SIG-M5 (cell line): ENCODE measurements around the gene CNTN4.
"Not testable (repeated sequence)": the region's sequence is repeated elsewhere in the genome, so short reads cannot be mapped to it uniquely, and the experiment has no call there.

Experiments used
- DNase-seq: peaks from one replicate; lab custom pipeline; 2025; lab: John Stamatoyannopoulos, UW

The CNTN4 gene

DNA sequence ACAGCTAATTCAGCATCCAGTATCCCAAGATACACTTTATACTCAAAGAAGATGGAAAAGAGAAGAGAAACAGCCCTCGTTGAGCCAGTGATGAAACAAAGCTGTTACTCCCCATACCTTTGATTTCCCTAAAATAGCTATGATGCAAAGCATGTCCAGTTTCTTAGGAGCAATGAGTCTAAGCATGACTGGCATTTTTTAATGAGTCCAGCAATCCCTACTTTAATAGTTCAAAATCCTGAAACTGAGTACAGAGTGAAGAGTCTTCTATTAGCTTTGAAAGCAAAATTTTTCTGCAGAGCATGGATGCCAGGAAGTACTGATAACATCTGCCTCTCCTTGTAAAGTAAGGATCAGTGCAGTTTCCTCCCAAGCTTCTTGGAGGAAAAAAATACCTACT lies 708.8 kb downstream of the CNTN4 start:
- DNase-seq: no peak

DNA sequence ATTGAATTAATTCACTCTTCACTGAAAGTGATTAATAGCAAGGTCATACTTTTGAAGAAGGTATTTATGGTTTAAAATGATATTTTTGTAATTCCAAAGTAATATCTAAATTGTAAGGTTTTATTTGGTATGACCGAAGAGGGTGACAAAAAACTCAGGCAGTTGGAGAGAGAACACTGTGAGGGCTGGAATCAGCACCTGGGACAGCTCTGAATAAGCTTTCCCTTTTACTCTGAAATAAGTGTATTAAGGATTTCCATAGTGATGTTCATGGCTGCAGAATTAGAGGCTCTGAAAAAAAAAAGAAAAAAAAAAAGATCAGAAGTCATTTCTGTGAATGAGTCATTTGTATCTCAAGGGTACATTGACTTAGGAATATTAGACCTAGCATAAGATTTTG lies 712.1 kb downstream of the CNTN4 start:
- DNase-seq: no peak

DNA sequence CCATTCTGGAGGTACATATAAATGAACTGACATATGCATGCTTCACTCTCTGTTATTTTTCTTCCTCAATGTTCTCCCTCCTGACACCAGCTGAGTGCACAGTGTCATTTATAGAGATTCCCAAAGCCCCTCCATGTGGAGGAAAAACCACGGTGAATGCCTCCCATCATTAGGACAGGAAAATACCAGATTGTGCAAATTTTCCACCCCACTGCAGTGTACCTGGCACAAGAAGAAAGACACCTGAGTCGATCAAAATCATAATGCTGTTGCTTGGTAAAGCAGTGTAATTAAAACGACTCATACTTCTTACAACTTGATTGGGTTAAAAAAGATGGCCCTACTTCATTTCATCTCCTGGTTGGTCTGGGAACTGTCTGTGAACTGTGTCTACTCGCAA lies 720.9 kb downstream of the CNTN4 start:
- DNase-seq: no peak

DNA sequence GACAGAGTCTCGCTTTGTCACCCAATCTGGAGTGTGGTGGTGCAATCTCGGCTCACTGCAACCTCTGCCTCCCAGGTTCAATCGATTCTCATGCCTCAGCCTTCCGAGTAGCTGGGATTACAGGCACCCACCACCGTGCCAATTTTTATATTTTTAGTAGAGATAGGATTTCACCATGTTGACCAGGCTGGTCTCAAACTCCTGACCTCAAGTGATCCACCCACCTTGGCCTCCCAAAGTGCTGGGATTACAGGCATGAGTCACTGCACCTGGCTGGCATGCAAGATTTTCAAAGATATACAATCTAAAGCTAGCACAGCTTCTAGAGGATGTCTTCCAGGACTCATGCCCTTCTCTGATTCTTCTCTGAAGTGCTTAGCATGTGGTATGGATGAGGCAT lies 722.3 kb downstream of the CNTN4 start:
- DNase-seq: not testable (repeated sequence)

DNA sequence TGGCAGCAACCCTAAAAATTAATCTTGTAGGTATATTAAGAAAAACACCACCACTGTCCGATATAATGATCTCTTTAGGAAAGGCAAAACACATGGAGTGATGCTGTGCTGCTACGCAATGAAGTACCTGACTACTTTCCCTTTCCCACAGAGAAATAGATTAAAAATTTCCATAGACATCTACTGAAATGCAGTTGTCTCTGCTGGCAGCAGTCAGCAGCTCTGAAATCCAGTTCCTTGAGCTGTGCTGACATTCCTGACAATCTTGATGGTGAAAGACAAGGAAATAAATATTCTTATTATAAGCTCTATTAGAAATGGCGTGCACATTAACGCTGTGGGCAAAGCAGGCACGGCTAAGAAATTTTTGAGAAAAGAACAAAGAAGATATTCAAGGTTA lies 723.9 kb downstream of the CNTN4 start:
- DNase-seq: no peak

DNA sequence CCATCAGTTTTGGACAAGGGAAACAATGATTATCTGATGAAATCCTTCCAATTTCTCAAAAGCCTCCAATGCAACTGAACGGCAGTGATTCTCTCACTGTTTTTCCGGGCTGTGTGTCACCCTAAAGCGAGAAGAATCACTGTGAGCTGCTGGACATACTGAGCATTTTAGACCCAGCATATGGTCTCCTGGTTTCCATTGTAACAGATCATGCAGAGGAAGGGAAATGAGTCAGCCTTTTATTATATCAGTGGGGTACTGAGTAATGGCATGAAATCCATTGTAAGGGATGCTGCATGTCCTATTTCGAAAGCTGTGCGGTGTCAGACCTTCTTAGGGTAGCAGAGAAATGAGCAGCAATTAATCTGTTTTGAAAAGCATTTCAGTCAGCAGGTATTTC lies 724.4 kb downstream of the CNTN4 start:
- DNase-seq: no peak

DNA sequence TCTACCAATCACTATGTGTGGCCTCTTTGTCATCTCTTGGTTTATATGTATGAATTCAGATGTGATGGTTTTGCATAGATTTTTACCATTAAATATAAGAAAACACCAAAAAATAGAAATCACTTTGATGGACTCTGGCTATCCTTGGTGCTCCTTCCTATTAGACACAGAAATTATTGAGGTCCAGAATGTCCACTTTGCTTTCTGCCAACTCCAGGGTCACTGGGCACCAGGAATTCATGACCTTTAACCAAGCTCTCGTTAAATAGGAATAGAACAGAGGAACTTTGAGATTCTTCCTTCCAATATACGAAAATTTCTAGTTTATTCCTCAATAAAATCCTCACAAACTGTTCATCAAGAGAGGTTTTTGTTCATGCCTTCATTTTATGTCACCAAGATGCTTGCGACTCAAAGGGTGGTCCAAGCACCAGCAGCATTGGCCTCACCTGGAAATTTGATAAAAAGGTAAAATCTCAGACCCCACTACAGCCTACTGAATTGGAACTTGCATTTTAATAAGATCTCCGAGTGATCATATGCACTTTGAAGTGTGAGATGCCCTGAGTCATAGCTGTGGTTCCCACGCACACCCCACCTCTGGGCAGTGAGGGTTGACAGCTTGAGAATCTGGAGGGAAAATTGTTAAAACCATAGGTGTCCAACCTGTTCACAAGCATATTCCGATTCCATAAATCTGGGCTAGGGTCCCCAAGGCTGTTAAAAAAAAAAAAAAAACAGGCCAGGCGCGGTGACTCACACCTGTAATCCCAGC lies 725.0 kb downstream of the CNTN4 start:
- no peak for DNase-seq

DNA sequence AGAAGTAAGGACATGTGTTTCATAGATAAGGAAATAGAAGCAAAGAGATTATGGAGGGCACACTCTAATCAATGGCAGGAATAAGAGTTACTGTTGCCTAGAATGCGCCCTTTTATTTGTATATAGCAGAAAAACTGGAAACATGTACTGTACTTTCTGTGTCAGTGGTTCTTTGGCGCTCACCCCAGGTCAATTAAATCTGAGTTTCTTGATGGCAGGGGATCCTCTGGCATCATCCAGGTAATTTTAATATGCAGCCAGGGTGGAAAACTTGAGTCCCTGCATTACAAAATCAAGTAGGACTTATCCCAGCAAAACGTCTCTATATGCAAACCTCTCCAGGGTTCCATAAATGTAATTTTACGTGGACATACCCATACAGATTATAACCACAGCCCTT lies 727.4 kb downstream of the CNTN4 start:
- DNase-seq: no peak

DNA sequence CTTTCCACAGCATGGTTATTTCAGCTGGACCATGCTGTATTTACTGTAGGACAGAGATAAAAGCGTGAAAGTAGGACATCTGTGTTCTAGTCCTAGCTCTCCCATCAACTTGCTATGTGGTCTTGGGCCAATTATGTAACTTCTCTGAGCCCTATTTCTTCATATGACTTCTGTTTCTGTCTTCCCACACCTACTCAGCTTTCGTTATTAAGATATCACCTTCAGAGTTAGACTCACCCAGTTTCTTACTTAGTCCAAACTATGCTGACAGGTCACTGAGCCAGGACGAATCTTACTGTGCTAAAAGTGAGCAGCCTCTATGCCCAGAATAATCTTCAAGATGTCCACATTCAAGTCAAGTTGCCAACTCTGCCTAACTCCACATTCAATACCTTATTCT lies 727.8 kb downstream of the CNTN4 start:
- no peak for DNase-seq

DNA sequence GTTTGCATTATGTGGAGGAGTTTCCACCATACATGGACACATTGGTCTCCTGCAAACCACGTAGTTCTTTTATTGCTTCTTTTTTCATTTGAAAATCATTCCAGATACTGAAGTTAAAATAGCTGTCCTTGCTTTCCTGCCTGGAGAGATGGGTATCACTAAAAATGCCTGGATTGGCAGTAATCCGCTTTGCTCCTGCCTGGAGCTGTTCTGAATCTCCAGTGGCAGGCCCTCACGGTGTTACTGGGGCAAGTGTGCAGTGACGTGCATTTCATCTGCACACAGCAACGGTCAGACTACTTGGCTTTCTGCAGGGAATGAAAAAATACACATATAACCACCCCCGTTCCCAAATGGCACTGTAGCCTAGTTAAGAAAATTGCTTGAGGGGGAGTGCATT lies 738.6 kb downstream of the CNTN4 start:
- DNase-seq: no peak

DNA sequence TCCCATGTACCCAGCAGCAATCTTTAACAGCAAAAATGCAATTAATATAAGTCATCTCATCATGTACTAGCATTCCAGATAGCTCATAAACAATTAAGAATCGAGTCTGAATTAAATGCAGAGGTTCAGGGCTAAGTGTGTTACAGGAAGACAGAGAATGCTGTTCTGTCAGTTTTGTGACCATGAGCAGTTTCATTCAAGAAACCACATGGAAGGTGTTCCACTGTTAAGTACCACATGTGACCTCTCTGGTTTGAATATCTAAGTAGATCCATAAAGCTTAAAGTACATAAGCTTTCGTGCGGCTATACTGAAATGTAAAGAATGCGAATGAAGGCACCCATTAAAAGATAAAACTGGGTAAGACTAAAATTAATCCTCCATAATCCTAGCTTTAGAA lies 739.2 kb downstream of the CNTN4 start:
- no peak for DNase-seq

DNA sequence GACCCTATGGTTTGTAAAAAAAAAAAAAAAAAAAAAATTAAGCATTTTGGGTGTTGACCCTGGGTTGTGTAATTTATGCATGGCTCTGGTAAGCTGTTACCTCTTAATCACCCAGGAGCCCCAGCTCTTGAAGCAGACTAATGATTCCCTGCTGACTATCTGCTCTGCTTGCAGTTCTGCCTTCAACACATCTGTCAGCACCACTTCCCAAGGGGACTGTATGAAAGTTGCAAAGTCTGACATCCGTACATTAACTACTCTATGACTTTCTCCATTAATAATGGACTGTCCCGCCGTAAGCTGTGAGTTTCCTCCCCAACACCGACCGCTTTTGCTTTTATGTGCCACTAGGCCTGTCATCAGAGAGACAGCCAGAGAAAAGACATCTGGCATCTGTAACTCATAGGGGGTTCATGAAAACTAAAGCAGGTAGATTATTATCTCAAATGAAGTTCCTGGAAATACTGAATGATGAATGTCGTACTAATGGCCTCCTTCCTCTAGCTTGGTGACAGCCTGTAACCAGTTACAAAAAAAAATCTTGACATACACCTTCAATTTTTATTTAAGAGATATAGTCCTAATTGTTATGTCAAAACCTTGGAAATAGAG lies 740.0 kb downstream of the CNTN4 start:
- no peak for DNase-seq

DNA sequence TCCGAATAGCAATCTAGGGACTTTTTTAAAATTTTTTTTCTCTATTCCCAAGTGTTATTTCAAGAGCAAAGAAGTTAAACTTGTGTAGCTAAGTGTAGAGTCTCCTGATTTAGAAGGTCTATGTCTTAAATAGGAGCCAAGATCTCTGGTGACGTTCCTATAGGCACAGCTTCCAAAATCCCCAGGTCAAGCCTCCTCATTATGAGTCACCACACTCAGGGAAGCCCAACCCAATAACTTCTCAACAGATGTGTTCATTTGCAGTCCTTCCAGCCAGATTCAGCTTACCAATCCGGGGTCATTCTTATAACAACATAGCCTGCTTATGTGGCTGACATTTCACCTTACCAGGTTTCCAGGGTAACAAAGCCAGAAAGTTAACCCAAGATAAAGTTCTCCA lies 741.2 kb downstream of the CNTN4 start:
- no peak for DNase-seq

DNA sequence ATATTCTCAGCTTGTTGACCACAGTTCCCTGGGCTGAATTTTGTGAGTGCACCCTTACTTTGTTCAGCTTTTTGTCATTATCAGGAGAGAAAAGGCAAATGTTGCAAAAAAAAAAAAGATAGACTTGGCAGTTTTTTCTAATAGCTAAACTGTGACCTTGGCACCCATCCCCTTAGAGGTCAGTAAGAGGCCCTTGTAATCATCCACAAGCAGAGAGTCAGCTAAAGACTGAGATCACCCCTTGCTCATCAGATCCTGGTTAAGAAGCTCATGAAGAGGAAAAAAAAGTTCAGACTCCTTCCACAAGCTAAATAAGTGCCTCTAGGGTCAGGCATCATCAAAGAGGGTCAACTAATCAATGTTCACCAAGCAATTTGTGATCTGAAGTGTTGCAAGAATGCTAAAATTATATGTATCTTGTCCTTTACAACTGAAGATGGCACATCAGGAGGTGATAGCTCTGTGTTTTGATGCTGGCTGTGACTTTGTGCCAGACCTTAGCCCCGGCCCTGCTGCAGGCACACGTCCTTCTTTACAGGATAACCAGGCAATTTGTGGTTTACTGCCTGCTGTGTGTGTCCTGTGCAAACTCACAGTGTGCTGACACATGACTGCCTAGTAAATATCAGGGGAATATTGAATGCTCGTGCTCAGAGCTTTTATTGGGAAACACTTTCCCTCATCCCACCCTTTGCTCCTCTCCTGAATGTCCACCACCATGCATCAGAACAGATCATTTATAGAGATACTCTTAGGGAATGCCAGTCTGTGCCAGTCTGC lies 748.6 kb downstream of the CNTN4 start:
- no peak for DNase-seq

DNA sequence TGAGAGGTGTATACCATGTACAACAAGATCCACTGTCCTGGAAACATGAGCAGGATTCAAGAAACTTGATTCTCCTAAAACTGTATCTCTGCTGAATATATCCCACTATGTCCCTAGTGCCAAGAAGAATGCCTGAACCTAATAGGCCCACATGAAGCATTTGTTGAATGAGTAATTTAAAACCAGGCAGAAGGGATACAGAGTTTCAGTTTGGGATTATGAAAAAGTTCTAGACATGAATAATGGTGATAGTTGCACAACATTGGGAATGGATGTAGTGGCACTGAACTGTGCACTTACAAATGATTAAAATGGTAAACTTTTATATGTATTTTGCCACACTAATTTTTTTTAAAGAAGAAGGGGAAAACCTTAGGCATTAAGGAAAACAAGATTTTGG lies 750.4 kb downstream of the CNTN4 start:
- no peak for DNase-seq

DNA sequence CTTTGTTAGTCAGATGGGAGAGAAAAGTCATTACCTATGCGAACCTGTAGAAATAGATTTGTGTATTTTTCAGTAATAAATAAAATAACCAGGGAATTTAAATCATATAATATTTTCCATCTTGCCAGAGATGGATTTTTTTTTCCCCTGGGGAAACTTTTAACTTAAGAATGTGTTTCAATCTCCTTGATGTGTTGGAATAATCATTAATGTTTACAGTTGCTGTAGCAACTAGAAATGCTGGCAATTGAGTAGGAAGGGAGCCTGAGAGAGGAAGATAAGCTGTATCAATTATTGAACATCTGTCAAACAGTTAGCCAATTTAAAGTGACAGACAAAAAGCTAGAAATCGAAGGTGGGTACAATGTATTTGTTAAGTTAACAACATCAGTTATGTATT lies 752.0 kb downstream of the CNTN4 start:
- DNase-seq: no peak

DNA sequence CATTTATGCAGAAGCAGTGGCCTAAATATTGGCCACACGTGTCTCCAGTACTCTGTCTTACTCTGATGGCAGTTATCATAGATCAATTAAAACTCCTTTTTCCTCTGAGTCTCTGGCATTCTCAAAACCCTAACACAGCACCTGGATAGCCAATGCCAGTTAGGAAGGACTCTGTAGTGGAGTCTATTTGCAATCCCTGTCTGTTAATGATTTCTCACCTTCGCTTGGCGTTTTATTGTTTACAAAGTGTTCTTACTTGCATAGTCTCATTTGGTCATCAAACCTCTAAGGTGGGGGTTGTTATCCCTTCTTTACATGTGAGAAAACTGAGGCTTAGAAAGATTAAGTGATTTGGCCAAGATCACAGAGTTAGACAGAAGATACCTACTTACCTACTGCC lies 752.7 kb downstream of the CNTN4 start:
- no peak for DNase-seq

DNA sequence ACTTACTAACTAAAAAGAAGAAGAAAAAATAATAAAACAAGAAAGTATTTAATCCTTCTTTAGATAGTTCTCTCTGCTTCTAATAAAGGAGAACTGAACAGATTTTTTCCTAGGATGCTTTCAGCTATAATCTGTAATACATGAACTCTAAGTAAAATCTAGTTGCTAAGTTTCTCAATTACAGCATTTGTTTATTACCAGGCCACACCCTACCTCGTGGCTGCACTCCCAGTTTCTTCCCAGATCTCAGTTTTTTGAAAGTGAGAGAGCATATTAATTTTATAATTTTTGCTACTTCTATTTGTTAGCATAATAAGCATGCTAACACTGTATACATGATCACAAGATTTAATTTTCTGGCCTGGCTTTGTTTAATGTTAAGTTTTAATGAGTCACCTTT lies 753.2 kb downstream of the CNTN4 start:
- no peak for DNase-seq

DNA sequence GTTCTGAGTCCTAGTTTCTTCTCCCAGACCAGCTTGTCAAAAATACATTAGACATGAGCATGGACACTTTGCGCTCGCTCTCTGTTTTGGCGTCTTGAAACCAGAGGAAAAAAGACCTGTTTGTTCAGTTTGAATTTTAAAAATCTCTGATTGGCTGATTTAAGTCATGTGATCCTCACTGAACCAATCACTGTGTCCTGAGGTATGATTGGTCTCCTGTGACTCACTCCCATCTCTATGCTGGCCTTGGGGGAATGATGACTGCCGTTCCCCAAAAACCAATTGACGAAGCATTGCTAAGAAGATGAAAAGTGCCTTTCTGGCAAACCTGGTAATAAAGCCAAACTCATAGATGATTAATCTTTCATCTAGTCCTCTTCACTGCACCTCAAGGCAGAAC lies 755.0 kb downstream of the CNTN4 start:
- no peak for DNase-seq

DNA sequence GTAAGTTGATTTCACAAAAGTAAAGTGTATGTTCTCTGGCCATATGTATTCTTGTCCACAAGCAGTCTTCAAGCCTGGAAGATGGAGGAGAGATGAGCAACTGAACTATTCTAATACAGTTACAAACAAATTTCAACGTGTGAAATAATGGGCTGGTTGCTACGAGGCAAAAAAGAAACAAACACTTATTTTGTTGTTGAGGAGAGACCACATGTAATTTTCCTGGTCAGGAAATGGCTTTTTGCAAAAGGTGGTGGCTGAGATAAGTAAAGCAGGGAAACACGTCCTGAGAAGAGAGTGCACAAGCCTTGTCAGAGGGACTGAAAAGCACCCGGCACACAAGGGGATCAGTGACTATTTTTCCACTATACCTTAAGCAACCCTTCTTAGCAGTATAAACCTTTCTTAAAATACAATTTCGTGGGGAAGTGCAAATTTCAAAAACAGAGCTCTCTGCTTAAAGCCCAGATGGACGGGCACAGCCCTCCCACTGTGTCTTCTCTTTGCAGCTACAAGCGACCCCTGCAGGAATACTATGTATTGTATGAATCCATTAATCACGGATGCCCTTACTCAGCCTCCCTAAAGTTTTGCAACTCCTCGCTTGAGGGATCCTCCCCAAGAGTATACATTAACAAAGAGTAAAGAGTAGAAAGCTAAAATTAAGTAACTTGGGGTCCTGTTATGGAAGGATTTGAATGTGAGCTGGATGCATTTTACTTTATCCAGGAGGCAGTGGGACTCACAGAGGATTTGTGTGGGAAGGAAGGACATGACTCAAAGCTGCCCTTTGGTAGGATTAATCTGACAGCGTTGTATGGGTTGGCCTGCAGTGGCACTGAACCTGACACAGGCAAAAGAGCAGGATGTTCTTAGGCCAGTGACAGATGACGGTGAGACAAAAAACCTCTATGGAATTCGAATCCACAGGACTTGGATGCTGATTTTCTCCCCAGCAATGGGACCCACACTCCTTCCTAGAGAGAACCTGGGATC lies 757.8 kb downstream of the CNTN4 start:
- DNase-seq: no peak

DNA sequence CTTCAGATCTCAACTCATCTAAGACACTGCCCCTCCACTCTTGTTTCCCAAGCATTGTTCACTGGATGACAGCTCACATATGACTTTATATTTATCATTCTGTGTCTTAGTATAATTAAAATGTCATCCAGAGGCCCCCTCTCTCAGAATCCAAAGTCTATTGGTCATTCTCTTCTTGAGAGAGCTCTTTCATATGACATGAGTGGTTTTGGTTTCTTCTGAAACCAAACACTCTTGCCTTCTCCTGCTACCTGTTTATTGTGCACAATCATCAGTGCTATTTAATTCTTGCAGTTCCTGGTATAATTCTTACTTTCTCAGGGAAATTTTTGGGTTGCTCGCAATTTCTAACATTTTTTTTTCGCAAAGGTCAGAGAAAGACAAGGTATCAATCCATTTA lies 762.0 kb downstream of the CNTN4 start:
- no peak for DNase-seq

DNA sequence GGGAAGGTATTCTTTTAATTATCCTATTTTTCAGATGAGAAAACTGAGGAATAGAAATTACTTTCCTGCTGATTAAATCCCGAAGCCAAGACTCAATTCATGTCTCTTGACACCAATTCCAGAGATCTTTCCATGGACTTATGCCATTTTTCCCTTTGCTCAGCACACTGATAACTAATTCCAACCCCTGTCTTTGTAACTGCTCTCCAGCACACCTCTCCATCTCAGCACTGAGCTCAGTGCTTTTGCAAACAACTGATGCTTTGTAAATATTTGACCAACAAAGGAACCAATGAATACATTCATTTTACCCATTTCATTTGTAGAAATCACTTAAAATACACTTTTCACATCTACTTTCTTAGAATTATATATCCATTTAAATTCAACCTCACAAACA lies 762.5 kb downstream of the CNTN4 start:
- no peak for DNase-seq
